ENCODE measurements around the gene LRGUK. TPM values are rescaled to one million over a fixed set of nuclear protein-coding genes. Genes with fewer than 3 reads are reported as not detected.

LRGUK gene
- 0.33 and 0.57 TPM in 2 replicates for total RNA-seq

GRCh38 chr7:134126966-134127848, at the start of gene LRGUK:
Gene LRGUK (plus strand): TSS chr7:134127340. CDS start chr7:134127368, 28 bp downstream.

Other genes starting within 250 kb of the LRGUK start
- 11.8 and 17.7 TPM in 2 replicates for gene SLC35B4, start 189.6 kb downstream of the LRGUK start, total RNA-seq